Stimulated activated CD8-positive, alpha-beta memory T cell treated with anti-CD3 and anti-CD28 coated beads, Interleukin-12 subunit alpha, Interleukin-12 subunit beta, amount 100 ng/mL, for 24 hours (primary cell): ENCODE results near the gene NR1I2.

Experiments used
- DNase-seq: peaks from one replicate; pipeline ENCODE4 v3.0.0-alpha.2; 2020; ENCODE audit errors: extremely low read depth

NR1I2 gene

GRCh38 chr3:119781330-119782198 is at the start of gene NR1I2:
Gene NR1I2 (plus strand): TSS chr3:119782101.
- DNase-seq: no peak

GRCh38 chr3:119733812-119734211 is 48.1 kb upstream of the NR1I2 start:
- no peak for DNase-seq

- no peak for DNase-seq
Observed at GRCh38 chr3:119738741-119739140, 43.2 kb upstream of the NR1I2 start.

- no peak for DNase-seq
Observed at GRCh38 chr3:119741657-119742590, 40.0 kb upstream of the NR1I2 start.

GRCh38 chr3:119743921-119744320 is 38.0 kb upstream of the NR1I2 start:
- no peak for DNase-seq

- no peak for DNase-seq
Observed at GRCh38 chr3:119745942-119746341, 36.0 kb upstream of the NR1I2 start.

- DNase-seq: no peak
Observed at GRCh38 chr3:119746423-119746822, 35.5 kb upstream of the NR1I2 start.

GRCh38 chr3:119747357-119747756 is 34.5 kb upstream of the NR1I2 start:
- no peak for DNase-seq

- DNase-seq: no peak
Observed at GRCh38 chr3:119748991-119749390, 32.9 kb upstream of the NR1I2 start.

- no peak for DNase-seq
Observed at GRCh38 chr3:119751423-119751822, 30.5 kb upstream of the NR1I2 start.

- DNase-seq: no peak
Observed at GRCh38 chr3:119759962-119760361, 21.9 kb upstream of the NR1I2 start.

GRCh38 chr3:119762876-119763275 is 19.0 kb upstream of the NR1I2 start:
- no peak for DNase-seq

- no peak for DNase-seq
Observed at GRCh38 chr3:119763466-119763865, 18.4 kb upstream of the NR1I2 start.

- DNase-seq: no peak
Observed at GRCh38 chr3:119765239-119765638, 16.7 kb upstream of the NR1I2 start.

GRCh38 chr3:119767936-119768601 is 13.8 kb upstream of the NR1I2 start:
- no peak for DNase-seq

GRCh38 chr3:119768668-119769393 is 13.1 kb upstream of the NR1I2 start:
- DNase-seq: no peak

- DNase-seq: no peak
Observed at GRCh38 chr3:119769394-119770149, 12.3 kb upstream of the NR1I2 start.

- no peak for DNase-seq
Observed at GRCh38 chr3:119774444-119774843, 7.5 kb upstream of the NR1I2 start.

GRCh38 chr3:119776304-119776703 is 5.6 kb upstream of the NR1I2 start:
- DNase-seq: no peak

- DNase-seq: no peak
Observed at GRCh38 chr3:119778176-119778575, 3.7 kb upstream of the NR1I2 start.

GRCh38 chr3:119778811-119779210 is 3.1 kb upstream of the NR1I2 start:
- DNase-seq: no peak
